ENCODE measurements around the gene CFAP126. TPM values are rescaled to one million over a fixed set of nuclear protein-coding genes. Genes with fewer than 3 reads are reported as not detected.
"Not testable (repeated sequence)": the region's sequence is repeated elsewhere in the genome, so short reads cannot be mapped to it uniquely, and the experiment has no call there.

Gene CFAP126
- total RNA-seq, 1 experiment from 2014 or later: not detected

GRCh38 chr1:161324020-161324419 lies 43.7 kb downstream of the CFAP126 start:
- no peak overlapping the region for H2AFZ ChIP-seq (ENCODE audit: low read length)
- H3K56ac ChIP-seq (ENCODE audit: insufficient read length, low read depth, low read length): no peak overlapping the region
- no peak overlapping the region for H2AK5ac ChIP-seq (ENCODE audit: insufficient read length, low read length)
- H2BK15ac ChIP-seq (ENCODE audit: low read depth, low read length): no peak overlapping the region
- Mint-ChIP-seq H3K27me3 (ENCODE audit: low read depth) (no peaks in the 10 kb centered on the region), H3K36me3 (ENCODE audit: insufficient read depth in 1 of 3, low read depth in 3 of 3) (peaks cover 8 to 36% (median 30%) of the 10 kb centered on the region in 3 experiments; a peak in 6 of 7 replicates), H3K4me3 (no peak overlapping the region), H3K4me1 (no peaks in the 10 kb centered on the region), H3K9me3 (no peaks in the 10 kb centered on the region), H3K27ac (0 out of 7 replicates have a peak overlapping the region, but pooled peaks of 1 of the 3 experiments have one; percentile 23)
- no peak overlapping the region for H3K9ac ChIP-seq (ENCODE audit: extremely low read depth, insufficient read length, low read length)
- no peak for DNase-seq
- no peak for TF ChIP-seq CTCF (conservative IDR thresholded peaks at IDR 0.05)
- no peaks in the 10 kb centered on the region for H3K23me2 ChIP-seq (ENCODE audit: insufficient read length, low read depth, low read length, poor library complexity, severe bottlenecking)
- no peak overlapping the region for H3K4me2 ChIP-seq (ENCODE audit: insufficient read depth, insufficient read length, low read length)
- H4K91ac ChIP-seq (ENCODE audit: insufficient read length, low read depth, low read length): no peak overlapping the region
- H4K8ac ChIP-seq (replicated peaks; ENCODE audit: insufficient read length, low read depth, low read length): no peak overlapping the region
- no peak overlapping the region for H2BK20ac ChIP-seq (ENCODE audit: low read depth, low read length, poor library complexity, severe bottlenecking)
- H3K14ac ChIP-seq (ENCODE audit: insufficient read depth, low read length): no peak overlapping the region
- no peaks in the 10 kb centered on the region for H4K20me1 ChIP-seq (ENCODE audit: control insufficient read depth, insufficient read depth, insufficient read length)
- H3K27ac ChIP-seq (ENCODE audit: insufficient read length, low read depth, low read length): no peak overlapping the region
- H3T11ph ChIP-seq (ENCODE audit: low read length): no peak overlapping the region
- H3K18ac ChIP-seq (ENCODE audit: insufficient read length, low read depth, low read length): no peak overlapping the region
- H3K79me1 ChIP-seq (ENCODE audit: insufficient read depth, low read depth, low read length, poor library complexity, severe bottlenecking): no peaks in the 10 kb centered on the region
- H3K27me3 ChIP-seq (ENCODE audit: insufficient read depth, low read length): no peaks in the 10 kb centered on the region
- no peak overlapping the region for H2BK12ac ChIP-seq (ENCODE audit: insufficient read length, low read depth, low read length)
- no peaks in the 10 kb centered on the region for H3K79me2 ChIP-seq (ENCODE audit: insufficient read depth, low read length)
- no peaks in the 10 kb centered on the region for H3K9me3 ChIP-seq (ENCODE audit: control insufficient read depth, low read depth, low read length)
- H2BK120ac ChIP-seq (ENCODE audit: low read depth, low read length, poor library complexity, severe bottlenecking): no peak overlapping the region
- H3K4me1 ChIP-seq (ENCODE audit: insufficient read depth, low read length): no peaks in the 10 kb centered on the region
- no peak overlapping the region for H2BK5ac ChIP-seq (ENCODE audit: insufficient read length, low read length)
- no peak overlapping the region for H3K23ac ChIP-seq (ENCODE audit: insufficient read length, low read depth, low read length)
- WGBS (ENCODE audit: extremely low coverage, insufficient read length, low lambda C conversion rate): no CpG with 5 or more reads among the region's 4 CpGs
- H3K4ac ChIP-seq (ENCODE audit: low read depth, low read length): no peak overlapping the region
- H4K5ac ChIP-seq (ENCODE audit: insufficient read length, low read depth, low read length): no peak overlapping the region

DNA sequence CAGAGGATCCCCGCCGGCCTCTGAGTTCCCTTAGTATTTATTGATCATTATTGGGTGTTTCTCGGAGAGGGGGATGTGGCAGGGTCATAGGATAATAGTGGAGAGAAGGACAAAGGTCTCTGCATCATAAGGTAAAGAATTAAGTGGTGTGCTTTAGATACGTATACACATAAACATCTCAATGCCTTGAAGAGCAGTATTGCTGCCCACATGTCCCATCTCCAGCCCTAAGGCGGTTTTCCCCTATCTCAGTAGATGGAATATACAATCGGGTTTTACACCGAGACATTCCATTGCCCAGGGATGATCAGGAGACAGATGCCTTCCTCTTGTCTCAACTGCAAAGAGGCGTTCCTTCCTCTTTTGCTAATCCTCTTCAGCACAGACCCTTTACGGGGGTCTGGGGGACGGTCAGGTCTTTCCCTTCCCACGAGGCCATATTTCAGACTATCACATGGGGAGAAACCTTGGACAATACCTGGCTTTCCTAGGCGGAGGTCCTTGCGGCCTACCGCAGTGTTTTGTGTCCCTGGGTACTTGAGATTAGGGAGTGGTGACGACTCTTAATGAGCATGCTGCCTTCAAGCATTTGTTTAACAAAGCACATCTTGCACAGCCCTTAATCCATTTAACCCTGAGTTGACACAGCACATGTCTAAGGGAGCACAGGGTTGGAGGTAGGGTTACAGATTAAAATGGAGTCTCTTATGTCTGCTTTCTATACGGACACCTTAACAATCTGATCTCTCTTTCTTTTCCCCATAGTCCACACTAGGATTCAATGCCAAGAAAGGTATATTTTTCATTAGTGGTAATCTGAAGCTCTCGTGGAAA lies 51.6 kb downstream of the CFAP126 start:
- H3K79me1 ChIP-seq (ENCODE audit: insufficient read depth, low read depth, low read length, poor library complexity, severe bottlenecking); H3K79me2 ChIP-seq (ENCODE audit: insufficient read depth, low read length); H3K56ac ChIP-seq (ENCODE audit: insufficient read length, low read depth, low read length); H3K4me1 ChIP-seq (ENCODE audit: insufficient read depth, low read length); DNase-seq; H3K36me3 Mint-ChIP-seq (ENCODE audit: insufficient read depth in 1 of 3, low read depth in 3 of 3); H4K5ac ChIP-seq (ENCODE audit: insufficient read length, low read depth, low read length); H2BK15ac ChIP-seq (ENCODE audit: low read depth, low read length); H3K9me3 ChIP-seq (ENCODE audit: control insufficient read depth, low read depth, low read length); H4K20me1 ChIP-seq (ENCODE audit: control insufficient read depth, insufficient read depth, insufficient read length); H3K9me3 Mint-ChIP-seq; H3K9ac ChIP-seq (ENCODE audit: extremely low read depth, insufficient read length, low read length); H2BK20ac ChIP-seq (ENCODE audit: low read depth, low read length, poor library complexity, severe bottlenecking); H3K14ac ChIP-seq (ENCODE audit: insufficient read depth, low read length); H2AFZ ChIP-seq (ENCODE audit: low read length); H3K23ac ChIP-seq (ENCODE audit: insufficient read length, low read depth, low read length); H3K4me2 ChIP-seq (ENCODE audit: insufficient read depth, insufficient read length, low read length); H4K91ac ChIP-seq (ENCODE audit: insufficient read length, low read depth, low read length); H2BK120ac ChIP-seq (ENCODE audit: low read depth, low read length, poor library complexity, severe bottlenecking); H3K27me3 ChIP-seq (ENCODE audit: insufficient read depth, low read length); H2BK12ac ChIP-seq (ENCODE audit: insufficient read length, low read depth, low read length); H2AK5ac ChIP-seq (ENCODE audit: insufficient read length, low read length); H3K4ac ChIP-seq (ENCODE audit: low read depth, low read length); H3K27ac ChIP-seq (ENCODE audit: insufficient read length, low read depth, low read length); H3K18ac ChIP-seq (ENCODE audit: insufficient read length, low read depth, low read length); H3T11ph ChIP-seq (ENCODE audit: low read length); H3K27me3 Mint-ChIP-seq (ENCODE audit: low read depth); H2BK5ac ChIP-seq (ENCODE audit: insufficient read length, low read length); H4K8ac ChIP-seq (replicated peaks; ENCODE audit: insufficient read length, low read depth, low read length): not testable (repeated sequence)
- Mint-ChIP-seq H3K4me3 (peak overlapping the region; percentile 98 to 99), H3K4me1 (peaks cover 29 to 31% of the 10 kb centered on the region in 2 experiments), H3K27ac (peak overlapping the region; percentile 68 to 92 (median 73); a peak in 5 of 7 replicates)
- peaks cover 12% of the 10 kb centered on the region for H3K23me2 ChIP-seq (ENCODE audit: insufficient read length, low read depth, low read length, poor library complexity, severe bottlenecking)
- no CpG with 5 or more reads among the region's 17 CpGs for WGBS (ENCODE audit: extremely low coverage, insufficient read length, low lambda C conversion rate)

Measured in H9 (cell line).